GM12878 (cell line): Measurements from ENCODE around the gene TGFBR1. TPM values are rescaled to one million over a fixed set of nuclear protein-coding genes. Genes with fewer than 3 reads are reported as not detected.
A peak's percentile ranks its signal among the peaks of the same experiment; 100 is the strongest.

Experiments
- BCL11A ChIP-seq: IDR thresholded peaks from 2 replicates; pipeline ENCODE4 v1.6.1; 2011; ENCODE audit warnings: low read depth, low read length
- BCL3 ChIP-seq: IDR thresholded peaks from 2 replicates; pipeline ENCODE4 v1.6.1; 2011; ENCODE audit warnings: borderline replicate concordance, low read depth, mild to moderate bottlenecking, moderate library complexity, low read length; ENCODE audit not compliant: insufficient read depth, poor library complexity, severe bottlenecking
- CHD4 ChIP-seq: fragments of 200-600 bp; sonication (generic); IDR thresholded peaks from 2 replicates; pipeline ENCODE4 v1.6.1; 2016; ENCODE audit warnings: mild to moderate bottlenecking
- E2F8 ChIP-seq: fragments of 450-650 bp; IDR thresholded peaks from 2 replicates; pipeline ENCODE4 v1.6.1; 2018; ENCODE audit warnings: mild to moderate bottlenecking, low read depth, moderate library complexity; ENCODE audit not compliant: partially characterized antibody
- EGR1 ChIP-seq, 2 experiments: IDR thresholded peaks; 1 replicate in 1 of 2; 2 replicates in 1 of 2; pipeline ENCODE4 v1.6.1; 2011 to 2012; ENCODE audit warnings: low read depth in 2 of 2, low read length in 2 of 2, borderline replicate concordance in 1 of 2, mild to moderate bottlenecking in 1 of 2, moderate library complexity in 1 of 2
- EP300 ChIP-seq, 2 experiments: fragments of 150-350 bp in 1 of 2; IDR thresholded peaks; 2 replicates each; pipeline ENCODE4 v1.6.1; 2011 to 2012; ENCODE audit warnings: low read depth in 2 of 2, low read length in 2 of 2, borderline replicate concordance in 1 of 2, improper control_type of control experiment in 1 of 2, inconsistent platforms in 1 of 2; ENCODE audit not compliant: control insufficient read depth in 1 of 2
- ESRRA ChIP-seq: IDR thresholded peaks from 2 replicates; pipeline ENCODE4 v1.6.1; 2012; ENCODE audit warnings: mild to moderate bottlenecking, low read length, improper control_type of control experiment
- EZH2 ChIP-seq: IDR thresholded peaks from 2 replicates; pipeline ENCODE4 v1.6.1; 2012; ENCODE audit warnings: low read depth, mild to moderate bottlenecking, control low read depth, inconsistent platforms, low read length, borderline replicate concordance; ENCODE audit not compliant: control insufficient read depth
- FOXK2 ChIP-seq: fragments of 450-650 bp; IDR thresholded peaks from 2 replicates; pipeline ENCODE4 v1.6.1; 2017; ENCODE audit warnings: mild to moderate bottlenecking, moderate library complexity
- FOXM1 ChIP-seq: IDR thresholded peaks from 2 replicates; pipeline ENCODE4 v1.6.1; 2012; ENCODE audit warnings: low read depth, mild to moderate bottlenecking, inconsistent platforms, low read length, moderate library complexity
- GABPA ChIP-seq: IDR thresholded peaks from 2 replicates; pipeline ENCODE4 v1.6.1; 2014; ENCODE audit warnings: antibody characterized with exemption, low read depth, mild to moderate bottlenecking, inconsistent platforms
- IRF4 ChIP-seq: IDR thresholded peaks from 2 replicates; pipeline ENCODE4 v1.6.1; 2011; ENCODE audit warnings: low read depth, low read length
- KDM1A ChIP-seq: fragments of 200-600 bp; sonication (generic); IDR thresholded peaks from 2 replicates; pipeline ENCODE4 v1.6.1; 2016; ENCODE audit warnings: borderline replicate concordance
- MYB ChIP-seq: fragments of 150-350 bp; IDR thresholded peaks from 2 replicates; pipeline ENCODE4 v1.6.1; 2014; ENCODE audit warnings: mild to moderate bottlenecking, low read depth, low read length, borderline replicate concordance
- RB1 ChIP-seq: fragments of 450-650 bp; formaldehyde crosslinking; IDR thresholded peaks from 2 replicates; pipeline ENCODE4 v1.6.1; 2017; ENCODE audit warnings: mild to moderate bottlenecking, borderline replicate concordance
- SIX5 ChIP-seq: IDR thresholded peaks from 2 replicates; pipeline ENCODE4 v1.6.1; 2011; ENCODE audit warnings: mild to moderate bottlenecking, low read depth, low read length, moderate library complexity; ENCODE audit not compliant: severe bottlenecking
- SMAD5 ChIP-seq: IDR thresholded peaks from 2 replicates; pipeline ENCODE4 v1.6.1; 2016; ENCODE audit warnings: antibody characterized with exemption, low read depth
- SUPT20H ChIP-seq: IDR thresholded peaks from 2 replicates; pipeline ENCODE4 v1.6.1; 2011; ENCODE audit warnings: low read depth, mild to moderate bottlenecking, low read length, moderate library complexity, borderline replicate concordance; ENCODE audit not compliant: control insufficient read depth
- TCF12 ChIP-seq: IDR thresholded peaks from 2 replicates; pipeline ENCODE4 v1.6.1; 2011; ENCODE audit warnings: low read depth, mild to moderate bottlenecking, low read length
- TCF3 ChIP-seq: IDR thresholded peaks from 2 replicates; pipeline ENCODE4 v1.6.1; 2012; ENCODE audit warnings: low read depth, mild to moderate bottlenecking, low read length, borderline replicate concordance; ENCODE audit not compliant: insufficient read depth
- YBX1 ChIP-seq: fragments of 450-650 bp; IDR thresholded peaks from 2 replicates; pipeline ENCODE4 v1.6.1; 2016; ENCODE audit warnings: antibody characterized with exemption
- ZSCAN29 ChIP-seq: fragments of 450-650 bp; IDR thresholded peaks from 2 replicates; pipeline ENCODE4 v1.6.1; 2017; ENCODE audit warnings: mild to moderate bottlenecking, moderate library complexity
- polyA plus RNA-seq, 11 experiments: library from polyadenylated mRNA; depleted of rRNA in 4 of 11; unstranded in 6 of 11; stranded (reverse) in 5 of 11; fragments of >200 nt; fragmentation: Nextera tagmentation in 4 of 11; fragmentation: Illumina TruSeq in 1 of 11; extraction: Ambion mirVana in 4 of 11; extraction: Trizol in 1 of 11; gene quantifications; 1 replicate in 1 of 11; 2 replicates in 10 of 11; pipeline versions ENCODE4 v1.2.1 to v1.2.3, GENCODE V29; 2011 to 2016; ENCODE audit warnings: inconsistent platforms in 2 of 11, missing spikeins in 2 of 11, low read depth in 1 of 11
- total RNA-seq, 4 experiments: library from RNA; depleted of rRNA in 3 of 4; stranded (reverse); fragments of >200 nt in 3 of 4; fragmentation: Illumina TruSeq in 1 of 4; extraction: Trizol in 1 of 4; gene quantifications; 2 replicates each; pipeline versions ENCODE4 v1.2.1 to v1.2.3, GENCODE V29; 2013 to 2021
- TF ChIP-seq, protein P1 (sequence below): fragments of 450-650 bp; IDR thresholded peaks from 2 replicates; pipeline ENCODE4 v1.6.1; 2017; ENCODE audit warnings: low read depth, mild to moderate bottlenecking, moderate library complexity

TGFBR1 gene
- total and polyA plus RNA-seq, 10 of the 15 experiments (the other 5 are each of a cell fraction or from before 2014, with no cell fraction given) = 2.9 to 27.2 (median 16.6) TPM

DNA sequence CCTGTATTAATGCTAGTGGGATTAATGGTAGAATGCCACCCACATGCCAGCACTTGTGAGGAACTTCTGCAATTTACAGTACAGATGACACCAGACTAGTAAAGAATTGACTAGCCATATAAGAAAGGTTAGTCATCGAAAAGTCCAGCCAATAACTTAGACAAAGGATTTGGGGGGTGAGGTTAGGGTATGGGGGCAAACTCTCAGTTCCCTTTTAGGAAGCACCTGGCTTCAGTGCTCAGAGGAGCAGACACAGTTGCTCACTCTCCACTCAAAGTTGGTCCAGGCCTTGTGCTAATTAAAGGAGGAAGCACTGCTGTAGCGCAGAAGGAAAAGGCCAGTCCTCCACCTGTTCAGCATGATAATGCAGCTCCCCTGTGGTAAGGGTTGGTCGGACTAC is 25.2 kb downstream of the TGFBR1 start (continued):
- TF ChIP-seq E2F8 (no peak), EZH2 (no peak), EGR1 (IDR thresholded peaks at IDR 0.05; ENCODE audit: borderline replicate concordance in 1 of 2, low read depth in 2 of 2, low read length in 2 of 2) (no peak), TCF12 (peak; percentile 98), TCF3 (peak; percentile 93), FOXK2 (no peak), MYB (no peak), CHD4 (no peak), BCL3 (peak; percentile 92), EP300 (IDR thresholded peaks at IDR 0.05; ENCODE audit: borderline replicate concordance in 1 of 2, control insufficient read depth in 1 of 2, low read depth in 2 of 2, low read length in 2 of 2) (peak; percentile 81 to 95), GABPA (peak; percentile 16; the same call in 1 of the 2 replicates), RB1 (no peak), IRF4 (peak; percentile 99), BCL11A (peak; percentile 96), KDM1A (no peak), ESRRA (no peak), SUPT20H (no peak), FOXM1 (peak; percentile 90; the same call in 1 of the 2 replicates), SMAD5 (no peak), ZSCAN29 (no peak), SIX5 (no peak), YBX1 (no peak)
- TF ChIP-seq, protein P1, sequence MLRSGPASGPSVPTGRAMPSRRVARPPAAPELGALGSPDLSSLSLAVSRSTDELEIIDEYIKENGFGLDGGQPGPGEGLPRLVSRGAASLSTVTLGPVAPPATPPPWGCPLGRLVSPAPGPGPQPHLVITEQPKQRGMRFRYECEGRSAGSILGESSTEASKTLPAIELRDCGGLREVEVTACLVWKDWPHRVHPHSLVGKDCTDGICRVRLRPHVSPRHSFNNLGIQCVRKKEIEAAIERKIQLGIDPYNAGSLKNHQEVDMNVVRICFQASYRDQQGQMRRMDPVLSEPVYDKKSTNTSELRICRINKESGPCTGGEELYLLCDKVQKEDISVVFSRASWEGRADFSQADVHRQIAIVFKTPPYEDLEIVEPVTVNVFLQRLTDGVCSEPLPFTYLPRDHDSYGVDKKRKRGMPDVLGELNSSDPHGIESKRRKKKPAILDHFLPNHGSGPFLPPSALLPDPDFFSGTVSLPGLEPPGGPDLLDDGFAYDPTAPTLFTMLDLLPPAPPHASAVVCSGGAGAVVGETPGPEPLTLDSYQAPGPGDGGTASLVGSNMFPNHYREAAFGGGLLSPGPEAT = peak; percentile 70
